Measurements from ENCODE around the gene RAD51B.

DNA sequence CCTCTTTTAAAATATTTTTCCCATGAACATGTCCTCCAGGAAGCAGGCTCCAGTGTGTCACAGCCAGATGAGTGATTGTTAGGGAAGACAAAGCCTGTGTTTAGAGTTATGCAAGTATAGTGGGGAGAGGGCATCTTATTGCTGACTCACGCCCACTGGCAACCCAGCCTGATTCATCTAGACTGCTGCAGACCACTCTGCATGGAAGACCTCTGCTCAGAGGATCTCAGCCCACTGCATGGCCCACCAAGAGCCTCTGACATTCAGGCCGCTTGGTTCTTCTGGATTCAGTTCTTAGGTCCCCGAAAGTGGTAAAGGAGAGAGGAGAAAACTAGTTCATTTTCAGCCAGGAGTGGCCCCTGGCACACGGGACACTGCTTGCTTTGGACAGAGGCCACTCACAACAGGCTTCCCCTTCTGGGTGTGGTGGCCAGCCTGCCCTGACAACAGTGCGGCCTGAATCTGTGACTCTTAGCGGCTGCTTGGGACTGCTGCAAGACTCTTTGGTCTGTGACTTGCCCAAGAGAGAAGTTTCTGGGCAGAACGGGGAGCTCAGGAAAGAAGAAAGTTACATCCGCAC lies 707.0 kb downstream of the RAD51B start:
- TF ChIP-seq, protein P1, sequence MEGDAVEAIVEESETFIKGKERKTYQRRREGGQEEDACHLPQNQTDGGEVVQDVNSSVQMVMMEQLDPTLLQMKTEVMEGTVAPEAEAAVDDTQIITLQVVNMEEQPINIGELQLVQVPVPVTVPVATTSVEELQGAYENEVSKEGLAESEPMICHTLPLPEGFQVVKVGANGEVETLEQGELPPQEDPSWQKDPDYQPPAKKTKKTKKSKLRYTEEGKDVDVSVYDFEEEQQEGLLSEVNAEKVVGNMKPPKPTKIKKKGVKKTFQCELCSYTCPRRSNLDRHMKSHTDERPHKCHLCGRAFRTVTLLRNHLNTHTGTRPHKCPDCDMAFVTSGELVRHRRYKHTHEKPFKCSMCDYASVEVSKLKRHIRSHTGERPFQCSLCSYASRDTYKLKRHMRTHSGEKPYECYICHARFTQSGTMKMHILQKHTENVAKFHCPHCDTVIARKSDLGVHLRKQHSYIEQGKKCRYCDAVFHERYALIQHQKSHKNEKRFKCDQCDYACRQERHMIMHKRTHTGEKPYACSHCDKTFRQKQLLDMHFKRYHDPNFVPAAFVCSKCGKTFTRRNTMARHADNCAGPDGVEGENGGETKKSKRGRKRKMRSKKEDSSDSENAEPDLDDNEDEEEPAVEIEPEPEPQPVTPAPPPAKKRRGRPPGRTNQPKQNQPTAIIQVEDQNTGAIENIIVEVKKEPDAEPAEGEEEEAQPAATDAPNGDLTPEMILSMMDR (IDR thresholded peaks at IDR 0.05) = no peak
- TF ChIP-seq POLR2A (IDR thresholded peaks at IDR 0.05) (no peak), EP300 (IDR thresholded peaks at IDR 0.05) (no peak), POLR2AphosphoS5 (IDR thresholded peaks at IDR 0.05) (peak in 2 of 3 donors; percentile 27 to 46)
